ENCODE results near the gene ADAMTS6.

The ADAMTS6 gene

GRCh38 chr5:65144136-65144871 is 337.4 kb downstream of the ADAMTS6 start:
- no peak for DNase-seq (ENCODE audit: low spot score)

- DNase-seq (ENCODE audit: low spot score), result no peak
Measured at GRCh38 chr5:65142511-65143011, 339.2 kb downstream of the ADAMTS6 start.

- no peak for DNase-seq (ENCODE audit: low spot score)
Measured at GRCh38 chr5:65142016-65142415, 339.7 kb downstream of the ADAMTS6 start.

GRCh38 chr5:65141493-65141892 is 340.2 kb downstream of the ADAMTS6 start:
- DNase-seq (ENCODE audit: low spot score), result no peak

- DNase-seq (ENCODE audit: low spot score), result no peak
Measured at GRCh38 chr5:65137631-65138030, 344.1 kb downstream of the ADAMTS6 start.

- DNase-seq (ENCODE audit: low spot score), result no peak
Measured at GRCh38 chr5:65133477-65134110, 348.1 kb downstream of the ADAMTS6 start.

- DNase-seq (ENCODE audit: low spot score), result no peak
Measured at GRCh38 chr5:65132386-65132785, 349.3 kb downstream of the ADAMTS6 start.

GRCh38 chr5:65128226-65128625 is 353.5 kb downstream of the ADAMTS6 start:
- no peak for DNase-seq (ENCODE audit: low spot score)

- DNase-seq (ENCODE audit: low spot score), result no peak
Measured at GRCh38 chr5:65127161-65127901, 354.4 kb downstream of the ADAMTS6 start.

GRCh38 chr5:65126542-65127069 is 355.1 kb downstream of the ADAMTS6 start:
- DNase-seq (ENCODE audit: low spot score), result no peak

- no peak for DNase-seq (ENCODE audit: low spot score)
Measured at GRCh38 chr5:65125591-65126541, 355.9 kb downstream of the ADAMTS6 start.

GRCh38 chr5:65121880-65122436 is 359.8 kb downstream of the ADAMTS6 start:
- DNase-seq (ENCODE audit: low spot score), result no peak

- no peak for DNase-seq (ENCODE audit: low spot score)
Measured at GRCh38 chr5:65120371-65120967, 361.3 kb downstream of the ADAMTS6 start.

GRCh38 chr5:65117525-65117924 is 364.2 kb downstream of the ADAMTS6 start:
- DNase-seq (ENCODE audit: low spot score), result no peak

- DNase-seq (ENCODE audit: low spot score), result no peak
Measured at GRCh38 chr5:65113771-65114170, 367.9 kb downstream of the ADAMTS6 start.

- DNase-seq (ENCODE audit: low spot score), result no peak
Measured at GRCh38 chr5:65111961-65112658, 369.6 kb downstream of the ADAMTS6 start.

- DNase-seq (ENCODE audit: low spot score), result no peak
Measured at GRCh38 chr5:65108786-65109743, 372.7 kb downstream of the ADAMTS6 start.

- no peak for DNase-seq (ENCODE audit: low spot score)
Measured at GRCh38 chr5:65105301-65105700, 376.4 kb downstream of the ADAMTS6 start.

- no peak for DNase-seq (ENCODE audit: low spot score)
Measured at GRCh38 chr5:65104831-65105230, 376.9 kb downstream of the ADAMTS6 start.
